ENCODE data around the gene SMTNL2. TPM values are rescaled to one million over a fixed set of nuclear protein-coding genes. Genes with fewer than 3 reads are reported as not detected.
A peak's percentile ranks its signal among the peaks of the same experiment; 100 is the strongest.

The SMTNL2 gene
- total RNA-seq, 1 donor from 2014 or later, result 1.6 TPM

- ATAC-seq, result no peak
- intact Hi-C loops (cut with DNase I), result no loop called here
Observed at GRCh38 chr17:4544135-4544950, 40.0 kb upstream of the SMTNL2 start.

DNA sequence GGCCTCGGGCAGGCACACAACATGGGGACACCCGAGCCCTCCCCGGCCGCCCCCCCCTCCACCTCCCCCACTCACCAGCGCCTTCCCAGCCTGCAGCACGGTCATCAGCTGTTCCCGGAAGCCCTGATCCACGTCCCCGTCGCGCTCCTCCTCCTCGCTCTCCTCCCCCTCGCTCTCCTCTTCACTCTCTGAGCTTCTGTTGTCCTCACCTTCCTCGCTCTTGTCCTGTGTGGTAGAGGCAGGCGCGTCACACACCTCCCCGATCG lies 39.4 kb upstream of the SMTNL2 start:
- no peak for ATAC-seq
- intact Hi-C loops (cut with DNase I), result no loop called here
- no peak for DNase-seq (ENCODE audit: low spot score)

More at GRCh38 chr17:4544135-4544950, 40.0 kb upstream of the SMTNL2 start:
- DNase-seq (ENCODE audit: low spot score), result no peak

GRCh38 chr17:4545217-4545951 lies 38.9 kb upstream of the SMTNL2 start:
- ATAC-seq (no peak), DNase-seq (ENCODE audit: low spot score) (no peak)
- intact Hi-C loops (cut with DNase I), result no loop called here

- ATAC-seq (no peak), DNase-seq (ENCODE audit: low spot score) (no peak)
- intact Hi-C loops (cut with DNase I), result no loop called here
Observed at GRCh38 chr17:4547118-4547906, 37.0 kb upstream of the SMTNL2 start.

GRCh38 chr17:4548061-4548461 lies 36.3 kb upstream of the SMTNL2 start:
- intact Hi-C loops (cut with DNase I), result no loop called here
- ATAC-seq (no peak), DNase-seq (ENCODE audit: low spot score) (no peak)

GRCh38 chr17:4548721-4549531 lies 35.4 kb upstream of the SMTNL2 start:
- ATAC-seq, result no peak
- intact Hi-C loops (cut with DNase I), result no loop called here

DNA sequence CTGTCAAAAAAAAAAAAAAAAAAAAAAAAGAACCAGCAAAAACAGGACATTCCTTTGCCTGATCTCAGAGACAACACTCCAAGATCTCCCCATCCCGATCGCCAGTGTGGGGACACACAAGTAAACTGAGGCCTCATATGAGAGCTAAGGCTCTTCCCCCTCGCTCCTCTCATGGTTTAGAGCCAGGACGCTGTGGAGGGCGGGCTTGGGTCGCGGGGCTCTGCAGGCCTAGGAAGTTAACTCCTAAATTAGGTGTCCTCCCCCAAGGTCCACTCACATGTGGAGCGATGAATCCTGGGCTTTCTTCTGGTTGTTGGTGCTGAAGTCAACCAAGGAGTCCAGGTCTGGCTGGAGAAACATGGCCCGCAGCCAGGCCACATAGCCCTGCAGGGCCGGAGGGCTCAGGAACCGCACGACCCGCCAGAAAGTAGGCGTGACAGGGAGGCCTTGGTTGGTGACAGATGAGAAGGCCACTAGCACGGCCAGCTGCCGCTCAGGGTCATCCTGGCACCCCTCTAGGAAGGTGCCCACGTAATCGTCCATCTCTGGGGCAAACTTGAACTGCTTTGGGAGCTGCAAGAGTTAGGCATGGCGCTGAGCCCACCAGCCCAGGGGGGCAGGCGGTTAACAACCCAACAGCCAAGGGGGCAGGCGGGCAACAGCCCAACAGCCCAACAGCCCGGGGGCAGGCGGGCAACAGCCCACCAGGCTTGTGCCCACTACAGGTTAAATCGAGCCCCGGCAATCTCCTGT lies 34.4 kb upstream of the SMTNL2 start:
- DNase-seq (ENCODE audit: low spot score) (no peak), ATAC-seq (no peak)
- intact Hi-C loops (cut with DNase I), result no loop called here

More at GRCh38 chr17:4548721-4549531, 35.4 kb upstream of the SMTNL2 start:
- DNase-seq (ENCODE audit: low spot score), result no peak

DNA sequence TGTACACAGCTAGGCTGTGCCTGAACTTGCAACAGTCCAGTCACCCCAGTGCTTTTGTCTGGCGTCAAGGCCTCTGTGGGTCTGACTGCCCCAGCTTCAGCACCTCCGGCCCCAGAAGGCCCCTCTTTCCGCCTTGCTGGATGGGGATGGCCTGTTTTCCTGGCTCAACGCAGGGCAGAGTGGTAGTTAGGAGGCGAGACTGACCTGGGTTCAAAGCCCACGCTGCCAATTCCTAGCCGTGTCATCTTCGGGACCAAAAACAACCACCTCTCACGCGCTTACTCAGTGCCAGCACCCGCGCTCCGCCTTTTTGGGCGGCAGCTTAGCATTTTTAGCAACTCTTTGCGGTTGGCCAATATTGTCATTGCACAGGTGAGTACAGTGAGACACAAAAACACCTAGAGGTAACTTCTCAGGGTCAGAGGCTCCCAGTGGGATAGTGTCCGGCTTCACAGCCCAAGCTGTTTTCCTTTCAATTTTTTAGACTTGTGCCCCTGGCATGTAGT lies 33.7 kb upstream of the SMTNL2 start:
- ATAC-seq (no peak), DNase-seq (ENCODE audit: low spot score) (no peak)
- intact Hi-C loops (cut with DNase I), result no loop called here

DNA sequence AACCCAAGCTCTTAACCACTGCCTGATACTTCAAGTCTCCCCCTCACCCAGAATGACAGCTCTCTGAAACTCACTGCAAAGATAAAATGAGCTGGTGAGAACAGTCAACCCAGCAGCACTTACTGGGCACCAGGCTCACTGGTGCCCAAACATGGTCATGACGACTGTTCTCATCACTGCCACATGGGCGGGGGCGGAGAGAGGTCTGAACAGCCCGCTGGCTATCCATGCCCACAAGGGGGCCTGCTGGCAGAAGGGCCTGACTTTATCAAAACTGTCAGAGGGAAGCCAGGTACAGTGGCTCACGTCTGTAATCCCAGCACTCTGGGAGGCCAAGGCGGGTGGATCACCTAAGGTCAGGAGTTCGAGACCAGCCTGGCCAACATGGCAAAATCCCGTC lies 33.2 kb upstream of the SMTNL2 start:
- intact Hi-C loops (cut with DNase I), result no loop called here
- DNase-seq (ENCODE audit: low spot score) (no peak), ATAC-seq (no peak)

- no peak for DNase-seq (ENCODE audit: low spot score)
- no peak for ATAC-seq
- intact Hi-C loops (cut with DNase I), result no loop called here
Observed at GRCh38 chr17:4551796-4552525, 32.4 kb upstream of the SMTNL2 start.

- ATAC-seq (no peak), DNase-seq (ENCODE audit: low spot score) (no peak)
- intact Hi-C loops (cut with DNase I), result no loop called here
Observed at GRCh38 chr17:4553669-4554068, 30.7 kb upstream of the SMTNL2 start.

DNA sequence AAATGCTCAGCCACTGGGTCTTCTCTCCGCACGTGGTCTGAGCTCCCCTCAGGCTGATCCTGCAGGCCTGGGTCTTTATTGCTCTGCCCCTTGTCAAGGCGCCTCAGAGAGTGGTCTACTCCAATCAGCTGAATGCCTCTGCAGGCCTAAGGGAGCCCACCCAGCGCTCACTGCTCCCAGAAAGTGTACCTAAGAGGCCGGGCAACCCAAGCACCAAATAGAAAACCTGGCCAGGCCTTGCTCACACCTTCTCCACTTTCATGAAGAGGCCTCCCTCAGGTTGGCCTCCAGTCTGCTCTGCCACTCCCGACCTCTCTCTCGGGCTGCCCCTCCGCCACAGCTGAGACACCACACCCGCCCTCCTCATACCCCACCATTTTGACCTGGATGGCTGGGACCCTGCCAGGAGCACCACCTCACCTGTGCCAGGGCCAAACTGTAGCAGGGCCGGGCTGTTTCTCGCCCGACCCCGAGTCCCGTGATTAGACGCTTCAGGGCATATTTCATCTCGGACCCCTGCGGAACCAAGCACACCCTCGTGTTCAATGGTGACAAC lies 29.8 kb upstream of the SMTNL2 start:
- ATAC-seq (peak; percentile 1), DNase-seq (ENCODE audit: low spot score) (peak; percentile 63)
- intact Hi-C loops (cut with DNase I), result no loop called here

GRCh38 chr17:4554997-4555799 lies 29.1 kb upstream of the SMTNL2 start, which contains the start of gene MYBBP1A:
TSS of gene MYBBP1A (minus strand) at chr17:4555384. CDS start at chr17:4555324, 60 bp downstream.
- intact Hi-C loops (cut with DNase I), result no loop called here
- peak; percentile 98 for ATAC-seq
- peak; percentile 98 for DNase-seq (ENCODE audit: low spot score)

- ATAC-seq (no peak), DNase-seq (ENCODE audit: low spot score) (no peak)
- intact Hi-C loops (cut with DNase I), result no loop called here
Observed at GRCh38 chr17:4555873-4556759, 28.2 kb upstream of the SMTNL2 start.

DNA sequence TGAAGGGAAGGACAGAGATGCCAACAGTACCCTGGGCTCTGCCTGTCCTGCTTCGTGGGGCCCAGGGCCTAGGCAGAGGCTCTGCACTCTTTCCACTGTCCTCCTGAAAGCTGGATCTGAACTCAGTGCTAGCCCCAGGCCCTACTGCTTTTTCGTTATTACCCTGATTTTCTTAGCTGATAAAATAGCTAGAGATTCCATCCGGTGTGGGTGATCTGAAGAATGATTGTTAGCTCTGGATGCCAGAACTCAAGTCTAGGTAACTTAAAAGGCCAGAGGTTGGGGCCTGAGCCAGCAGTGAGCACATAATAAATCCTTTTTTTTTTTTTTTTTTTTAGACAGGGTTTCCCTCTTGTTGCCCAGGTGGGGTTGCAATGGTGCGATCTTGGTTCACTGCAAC lies 27.3 kb upstream of the SMTNL2 start:
- ATAC-seq (no peak), DNase-seq (ENCODE audit: low spot score) (no peak)
- intact Hi-C loops (cut with DNase I), result no loop called here
